ENCODE measurements around the gene GPR17.

The GPR17 gene

DNA sequence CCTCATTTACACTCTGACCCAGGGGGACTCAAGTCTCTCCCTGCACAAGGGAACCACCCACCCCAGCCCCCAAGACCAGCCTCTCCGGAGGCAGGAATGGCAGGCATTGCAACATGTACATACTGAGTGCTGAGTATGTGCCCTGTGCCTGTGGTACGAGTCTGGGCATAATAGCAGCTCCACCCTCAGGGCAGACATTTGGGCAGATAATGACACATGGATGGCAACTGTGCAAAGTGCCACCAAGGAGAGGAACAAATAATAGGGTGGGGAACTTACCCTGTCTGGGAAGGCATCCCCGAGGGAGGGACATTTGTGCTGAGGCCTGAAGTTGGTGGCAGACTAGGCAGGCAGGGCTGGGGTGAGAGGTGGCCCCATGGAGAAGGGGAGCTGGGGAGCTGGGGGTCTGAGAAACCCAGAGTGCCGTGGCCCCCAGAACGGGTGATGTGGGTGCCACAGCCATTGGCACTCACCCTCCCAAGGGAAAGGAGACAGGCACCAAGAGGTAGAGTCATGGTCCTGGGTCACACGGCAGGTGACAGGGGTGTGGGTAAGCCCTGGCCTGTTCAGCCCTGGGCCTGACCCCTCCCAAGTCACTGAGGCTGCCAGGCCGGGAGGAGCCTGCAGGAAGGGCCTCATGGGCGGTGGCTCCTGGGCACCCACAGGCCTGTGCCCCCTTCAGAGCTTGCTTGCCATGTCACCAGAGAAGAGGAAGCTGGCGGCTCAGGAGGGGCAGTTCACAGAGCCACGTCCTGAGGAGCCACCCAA lies 15.7 kb upstream of the GPR17 start:
- no peak for DNase-seq (ENCODE audit: low spot score)

- no peak for DNase-seq (ENCODE audit: low spot score)
Measured at GRCh38 chr2:127630864-127631540, 15.0 kb upstream of the GPR17 start.

- DNase-seq (ENCODE audit: low spot score) = no peak
Measured at GRCh38 chr2:127631541-127631996, 14.4 kb upstream of the GPR17 start.

DNA sequence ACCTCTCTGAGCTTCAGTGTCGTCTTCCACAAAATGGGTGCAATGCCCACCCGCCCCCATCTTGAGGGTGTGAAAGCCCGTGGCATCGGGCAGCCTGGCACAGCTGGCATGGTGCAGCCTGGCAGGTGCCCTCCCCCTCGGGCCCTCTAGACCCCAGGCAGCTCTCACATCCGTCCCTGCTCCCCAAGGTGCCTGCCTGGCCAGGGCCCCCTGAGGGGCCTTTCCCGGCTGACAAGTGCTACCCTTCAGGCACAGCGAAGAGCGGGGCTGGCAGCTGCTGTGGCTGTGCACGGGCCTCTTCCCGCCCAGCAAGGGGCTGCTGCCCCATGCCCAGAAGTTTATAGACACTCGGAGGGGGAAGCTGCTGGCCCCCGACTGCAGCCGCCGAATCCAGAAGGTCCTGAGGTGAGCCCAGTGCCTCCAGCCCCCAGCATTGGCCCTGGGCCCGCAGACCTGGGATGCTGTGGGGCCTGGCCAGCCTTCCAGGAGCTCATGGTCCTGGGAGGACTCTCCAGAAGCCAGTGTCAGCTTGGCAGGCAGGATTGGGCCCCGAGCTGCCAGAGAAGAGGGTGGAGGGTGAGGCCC lies 13.9 kb upstream of the GPR17 start:
- DNase-seq (ENCODE audit: low spot score) = no peak

- no peak for DNase-seq (ENCODE audit: low spot score)
Measured at GRCh38 chr2:127632592-127633489, 13.1 kb upstream of the GPR17 start.

DNA sequence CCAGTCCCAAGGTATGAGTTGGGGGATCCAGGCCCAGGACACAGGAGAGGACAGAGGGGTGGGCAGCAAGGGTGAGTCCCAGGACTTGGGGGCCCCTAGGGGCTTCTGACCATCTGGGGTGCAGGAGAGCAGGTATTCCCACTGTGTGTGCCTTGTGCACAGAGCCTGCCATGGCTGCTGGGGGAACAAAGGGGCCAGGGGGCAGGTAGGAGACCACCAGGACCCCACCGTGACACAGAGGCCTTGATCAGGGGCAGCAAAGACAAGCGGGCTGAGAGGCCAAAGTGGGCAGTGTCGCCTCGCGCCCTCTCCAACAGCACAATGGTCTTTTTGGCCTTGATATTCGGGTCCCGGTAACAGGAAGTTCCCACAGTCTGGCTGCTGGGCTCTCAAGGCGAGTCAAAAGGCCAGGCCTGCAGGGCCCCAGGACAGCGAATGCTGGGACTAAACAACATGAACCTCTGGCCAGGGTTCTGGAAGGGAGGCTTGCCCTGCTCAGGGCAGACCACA lies 12.3 kb upstream of the GPR17 start:
- DNase-seq (ENCODE audit: low spot score) = no peak

DNA sequence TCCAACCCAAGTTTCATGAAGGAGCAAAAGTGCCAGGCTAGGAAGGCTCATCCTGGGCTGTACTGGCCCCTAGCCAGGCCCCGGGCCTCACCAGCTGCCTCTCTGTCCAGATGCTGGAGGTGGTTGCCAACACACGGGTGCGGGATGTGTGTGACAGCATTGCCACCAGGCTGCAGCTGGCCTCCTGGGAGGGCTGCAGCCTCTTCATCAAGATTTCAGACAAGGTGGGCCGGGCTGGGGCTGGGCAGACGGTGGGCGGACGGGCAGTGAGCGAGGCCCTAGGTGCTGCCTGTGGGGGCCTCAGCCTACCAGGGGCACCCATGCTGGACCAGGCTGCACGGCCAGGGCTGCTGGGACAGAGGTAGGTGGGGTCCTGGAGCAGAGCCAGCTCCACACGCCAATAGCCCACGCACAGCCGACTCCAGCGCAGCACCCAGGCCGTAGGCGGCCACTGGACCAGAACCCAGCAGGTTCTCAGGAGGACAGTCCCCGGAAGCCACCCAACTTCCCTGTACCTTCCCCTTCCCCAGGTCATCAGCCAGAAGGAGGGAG lies 11.8 kb upstream of the GPR17 start:
- DNase-seq (ENCODE audit: low spot score) = no peak

DNA sequence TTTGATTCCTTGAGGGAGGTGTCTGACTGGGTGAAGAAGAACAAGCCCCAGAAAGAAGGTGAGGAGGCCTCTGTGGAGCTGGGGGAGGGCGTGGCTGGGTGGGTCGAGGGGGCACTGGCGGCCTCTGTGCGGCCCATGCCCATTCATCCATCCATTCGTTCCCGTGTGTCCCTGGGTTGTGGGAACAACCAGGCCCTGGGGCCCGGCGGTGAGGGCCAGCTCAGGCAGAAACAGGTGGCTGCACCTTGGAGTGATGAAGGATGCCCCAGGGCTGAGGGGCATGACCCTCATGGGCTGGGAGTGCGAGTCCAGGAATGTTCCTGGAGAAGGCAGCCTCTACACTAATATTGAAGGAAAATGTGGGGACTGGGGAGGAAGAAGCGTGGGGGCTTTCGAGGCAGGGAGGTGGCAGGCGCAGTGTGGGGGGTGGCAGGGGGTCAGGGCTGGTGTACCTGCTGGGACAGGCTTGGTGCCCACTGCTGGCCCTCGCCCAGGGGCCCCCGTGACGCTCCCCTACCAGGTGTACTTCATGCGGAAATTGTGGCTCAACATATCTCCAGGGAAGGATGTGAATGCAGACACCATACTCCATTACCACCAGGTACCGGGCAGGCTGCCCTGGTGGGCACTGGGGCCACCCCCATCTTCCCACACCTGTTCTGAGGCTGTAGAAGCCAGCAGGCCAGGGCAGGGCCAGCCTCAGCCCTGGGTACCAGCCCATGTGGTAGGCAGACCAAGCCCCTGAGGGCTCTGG lies 11.2 kb upstream of the GPR17 start:
- DNase-seq (ENCODE audit: low spot score) = no peak

DNA sequence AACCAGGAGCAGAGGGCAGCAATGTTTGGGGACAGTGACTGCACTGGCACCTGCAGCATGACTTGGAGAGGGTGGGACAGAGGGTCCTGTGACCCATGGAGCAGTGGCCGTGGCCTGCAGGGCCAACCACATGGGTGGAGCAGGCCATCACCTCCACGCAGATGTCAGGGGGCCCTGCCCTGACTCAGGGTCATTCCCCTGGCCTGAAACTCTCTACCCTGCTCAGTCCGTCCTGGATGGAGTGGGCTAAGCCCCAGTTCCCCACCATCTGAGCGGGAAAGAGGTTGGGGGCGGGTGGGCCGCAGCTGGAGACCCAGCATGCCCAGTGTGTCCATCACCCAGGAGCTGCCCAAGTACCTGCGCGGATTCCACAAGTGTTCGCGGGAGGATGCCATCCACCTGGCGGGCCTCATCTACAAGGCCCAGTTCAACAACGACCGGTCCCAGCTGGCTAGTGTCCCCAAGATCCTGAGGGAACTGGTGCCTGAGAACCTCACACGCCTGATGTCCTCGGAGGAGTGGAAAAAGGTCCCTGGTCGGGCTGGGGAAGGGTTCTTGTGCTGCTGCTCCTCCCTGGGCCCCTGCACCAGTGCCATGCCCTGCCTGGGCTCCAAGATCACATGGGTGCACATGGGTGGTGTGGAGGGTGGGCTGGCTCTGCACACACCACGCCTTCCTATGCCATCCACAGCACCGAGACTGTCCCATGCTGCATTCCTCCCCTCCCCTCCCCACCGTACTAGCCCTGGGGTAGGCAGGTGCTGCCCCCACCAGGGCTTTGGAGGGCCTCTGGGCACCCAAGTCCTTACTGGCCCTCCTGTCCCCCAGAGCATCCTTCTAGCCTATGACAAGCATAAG lies 10.3 kb upstream of the GPR17 start:
- DNase-seq (ENCODE audit: low spot score) = no peak

DNA sequence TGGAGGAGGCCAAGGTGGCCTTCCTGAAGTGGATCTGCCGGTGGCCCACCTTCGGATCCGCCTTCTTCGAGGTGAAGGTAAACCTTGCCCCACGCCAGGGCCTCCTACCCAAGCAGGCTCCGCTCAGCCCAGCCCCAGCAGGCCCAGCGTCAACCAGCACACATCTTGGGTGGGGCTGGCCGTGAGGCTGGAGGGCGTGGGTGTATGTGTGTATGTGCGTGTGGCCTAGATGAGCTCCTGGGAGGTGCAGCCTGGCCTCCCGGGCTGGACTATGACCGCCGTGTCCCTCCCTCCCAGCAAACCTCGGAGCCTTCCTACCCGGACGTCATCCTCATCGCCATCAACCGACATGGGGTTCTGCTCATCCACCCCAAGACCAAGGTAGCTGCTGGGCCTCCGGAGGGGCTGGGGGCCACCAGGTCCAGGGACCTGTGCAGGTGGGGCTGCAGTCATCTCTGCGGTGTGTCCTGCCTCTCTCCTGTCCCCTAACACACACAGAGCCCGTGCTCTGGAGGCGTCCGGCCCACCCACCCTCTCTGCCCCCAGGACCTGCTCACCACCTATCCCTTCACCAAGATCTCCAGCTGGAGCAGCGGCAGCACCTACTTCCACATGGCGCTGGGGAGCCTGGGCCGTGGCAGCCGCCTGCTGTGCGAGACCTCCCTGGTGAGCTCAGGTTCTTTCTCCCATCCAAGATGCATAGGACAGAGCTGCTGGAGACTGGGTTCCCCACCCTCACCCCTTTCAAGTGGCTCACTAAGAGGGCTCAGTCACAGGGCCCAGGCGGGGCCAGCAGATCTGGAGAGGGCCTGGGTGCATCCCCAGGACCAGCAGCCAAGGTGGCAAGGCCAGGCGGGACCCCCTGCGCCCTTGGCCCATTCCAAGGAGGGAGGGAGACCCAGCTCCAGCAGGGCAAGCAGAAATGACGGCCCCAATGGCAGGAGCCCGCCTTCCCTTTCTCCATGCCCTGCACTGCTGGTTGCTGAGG lies 9.4 kb upstream of the GPR17 start:
- DNase-seq (ENCODE audit: low spot score) = no peak

- no peak for DNase-seq (ENCODE audit: low spot score)
Measured at GRCh38 chr2:127637236-127637630, 8.7 kb upstream of the GPR17 start.

- DNase-seq (ENCODE audit: low spot score) = no peak
Measured at GRCh38 chr2:127637725-127638252, 8.2 kb upstream of the GPR17 start.

DNA sequence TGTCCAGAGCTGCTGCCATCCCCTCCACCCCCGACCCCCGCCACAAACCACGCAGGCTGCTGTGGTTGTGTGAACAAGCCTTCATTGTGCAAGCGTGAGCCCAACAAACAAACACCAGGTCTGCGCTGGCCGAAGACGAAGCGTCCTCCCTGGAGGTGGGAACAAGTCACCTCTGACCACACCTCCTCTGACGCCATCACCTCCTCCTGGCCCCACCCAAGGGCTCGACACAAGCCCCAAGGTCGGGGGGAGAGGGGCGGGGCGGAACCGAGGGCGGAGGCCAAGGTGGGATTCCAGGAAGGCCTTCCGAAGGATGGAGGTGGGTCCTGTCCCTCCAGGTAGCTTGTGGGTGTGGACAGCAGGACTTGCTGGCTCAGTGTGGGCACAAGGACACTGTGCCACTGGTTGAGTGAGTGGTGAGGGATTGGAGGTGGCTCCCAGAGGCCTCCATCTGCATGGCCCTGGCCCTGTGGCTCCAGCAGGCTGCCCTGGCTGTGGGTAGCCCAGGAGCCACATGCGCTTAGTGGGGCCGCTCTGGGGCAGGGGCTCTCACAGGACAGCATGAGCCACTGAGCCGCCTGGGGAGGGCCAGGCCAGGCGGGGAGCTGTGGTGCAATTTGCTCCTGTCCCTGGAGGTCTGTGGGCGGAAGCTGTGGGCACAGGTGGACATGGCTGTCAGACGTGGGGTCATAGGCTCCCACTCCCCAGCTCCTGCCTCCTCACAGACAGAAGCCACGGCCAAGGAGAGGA lies 7.4 kb upstream of the GPR17 start:
- no peak for DNase-seq (ENCODE audit: low spot score)

- no peak for DNase-seq (ENCODE audit: low spot score)
Measured at GRCh38 chr2:127639111-127639474, 6.9 kb upstream of the GPR17 start.

DNA sequence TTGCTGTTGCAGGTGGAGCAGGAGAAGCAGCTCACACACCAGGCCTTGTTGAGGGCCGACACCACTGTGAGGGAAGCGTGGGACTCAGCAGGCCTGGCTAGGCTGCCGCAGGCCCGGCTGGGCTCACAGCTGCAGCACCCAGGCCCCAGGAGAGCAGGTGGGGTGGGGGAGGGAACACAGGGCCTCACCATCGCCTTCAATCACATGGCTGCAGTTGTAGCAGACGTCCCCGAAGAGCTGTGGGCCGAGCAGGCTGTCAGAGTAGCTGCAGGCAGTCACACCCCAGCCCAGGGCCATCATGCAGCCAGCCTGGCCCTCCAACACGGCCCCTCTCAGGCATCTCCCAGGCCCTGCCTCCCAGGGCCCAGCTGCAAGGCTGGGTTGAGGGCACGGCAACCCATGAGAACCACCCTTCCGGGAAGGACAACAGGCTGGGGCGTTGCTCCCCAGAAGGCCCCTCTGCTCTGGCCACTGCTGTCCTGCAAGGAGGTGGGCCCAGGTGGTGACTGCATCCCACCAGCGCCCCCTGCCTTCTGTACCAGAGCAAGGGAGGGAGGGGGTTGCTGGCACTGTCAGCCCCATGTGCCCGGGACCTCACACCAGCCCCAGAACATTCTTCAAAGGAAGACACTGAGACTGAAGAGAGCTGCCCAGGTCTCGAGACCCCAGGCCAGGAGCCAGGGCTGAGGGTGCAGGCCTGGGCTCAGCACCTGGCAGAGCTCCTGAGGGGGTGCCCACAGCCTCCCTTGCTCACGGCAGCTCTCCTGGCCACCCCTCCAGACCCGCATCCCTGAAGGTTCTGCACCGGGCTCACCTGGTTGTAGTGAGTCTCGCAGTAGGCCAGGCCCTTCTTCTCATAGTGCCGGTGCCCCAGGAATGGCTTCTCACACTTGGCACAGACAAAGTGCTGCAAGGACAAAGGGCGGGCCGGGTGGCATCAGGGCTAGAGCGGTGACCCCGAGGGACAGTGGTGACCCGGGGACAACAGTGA lies 5.6 kb upstream of the GPR17 start:
- DNase-seq (ENCODE audit: low spot score) = no peak

DNA sequence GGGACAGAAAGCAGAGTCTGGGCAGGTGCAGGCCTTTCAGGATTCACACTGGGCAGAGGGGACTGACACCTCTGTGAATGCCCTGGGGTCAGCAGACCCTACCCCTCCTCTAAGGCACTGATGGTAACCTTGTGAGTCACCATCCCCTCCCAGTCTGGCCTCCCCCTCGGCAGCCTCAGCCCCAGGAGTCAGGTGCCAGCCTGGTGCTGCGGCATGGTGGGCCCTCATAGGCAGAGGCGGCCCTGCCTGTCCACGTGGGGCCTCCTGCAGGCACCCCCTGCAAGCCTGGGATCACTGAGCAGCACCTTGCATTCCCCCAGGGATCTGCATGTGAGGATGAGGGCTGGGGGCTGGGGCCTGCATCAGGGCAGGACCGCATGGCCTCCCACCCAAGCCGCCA lies 4.8 kb upstream of the GPR17 start:
- no peak for DNase-seq (ENCODE audit: low spot score)
